Rectal smooth muscle tissue (tissue), 1 donor: ENCODE results near the gene ALX3.

Source experiments
- H3K27ac ChIP-seq: one replicate; pipeline ENCODE4 v1.7.0; 2013; ENCODE audit warnings: low read depth, low read length, inconsistent platforms
- H3K27me3 ChIP-seq: one replicate; pipeline ENCODE4 v1.7.0; 2013; ENCODE audit warnings: low read length; ENCODE audit not compliant: control insufficient read depth, insufficient read depth
- H3K36me3 ChIP-seq: one replicate; pipeline ENCODE4 v1.7.0; 2013; ENCODE audit warnings: low read length; ENCODE audit not compliant: control insufficient read depth, insufficient read depth
- H3K4me1 ChIP-seq: one replicate; pipeline ENCODE4 v1.7.0; 2013; ENCODE audit warnings: low read length; ENCODE audit not compliant: control insufficient read depth, insufficient read depth
- H3K4me3 ChIP-seq: one replicate; pipeline ENCODE4 v1.7.0; 2013; ENCODE audit warnings: low read length
- H3K9ac ChIP-seq: one replicate; pipeline ENCODE4 v1.7.0; 2013; ENCODE audit warnings: low read length

ALX3 gene

DNA sequence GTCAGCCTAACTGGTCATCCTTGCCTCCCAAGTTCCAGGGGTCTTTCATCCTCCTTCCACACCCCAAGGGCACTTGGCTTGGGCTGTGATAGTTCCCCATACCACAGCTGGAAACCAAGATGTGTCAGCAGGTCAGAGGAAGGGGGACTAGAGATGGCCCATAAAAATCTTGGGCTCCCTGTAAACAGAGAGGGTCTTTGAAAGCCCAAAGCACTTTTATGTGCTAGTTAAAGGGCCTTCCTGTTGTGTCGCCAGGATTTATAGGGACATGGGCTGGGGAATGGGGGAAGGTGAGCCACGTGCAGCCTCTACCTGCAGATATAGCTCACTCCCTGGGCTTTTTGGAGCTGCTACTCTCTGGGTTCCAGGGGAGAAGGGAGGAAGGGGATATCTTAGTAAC is 29.9 kb upstream of the ALX3 start:
- Histone ChIP-seq H3K27ac (no peak overlapping the region), H3K4me1 (no peaks in the 10 kb centered on the region), H3K27me3 (no peaks in the 10 kb centered on the region), H3K9ac (no peak overlapping the region), H3K4me3 (no peak overlapping the region), H3K36me3 (no peaks in the 10 kb centered on the region)

- Histone ChIP-seq H3K4me3 (no peak overlapping the region), H3K27me3 (no peaks in the 10 kb centered on the region), H3K36me3 (no peaks in the 10 kb centered on the region), H3K4me1 (no peaks in the 10 kb centered on the region), H3K27ac (no peak overlapping the region), H3K9ac (no peak overlapping the region)
These were observed 28.0 kb upstream of the ALX3 start for GRCh38 chr1:110098222-110099026.

DNA sequence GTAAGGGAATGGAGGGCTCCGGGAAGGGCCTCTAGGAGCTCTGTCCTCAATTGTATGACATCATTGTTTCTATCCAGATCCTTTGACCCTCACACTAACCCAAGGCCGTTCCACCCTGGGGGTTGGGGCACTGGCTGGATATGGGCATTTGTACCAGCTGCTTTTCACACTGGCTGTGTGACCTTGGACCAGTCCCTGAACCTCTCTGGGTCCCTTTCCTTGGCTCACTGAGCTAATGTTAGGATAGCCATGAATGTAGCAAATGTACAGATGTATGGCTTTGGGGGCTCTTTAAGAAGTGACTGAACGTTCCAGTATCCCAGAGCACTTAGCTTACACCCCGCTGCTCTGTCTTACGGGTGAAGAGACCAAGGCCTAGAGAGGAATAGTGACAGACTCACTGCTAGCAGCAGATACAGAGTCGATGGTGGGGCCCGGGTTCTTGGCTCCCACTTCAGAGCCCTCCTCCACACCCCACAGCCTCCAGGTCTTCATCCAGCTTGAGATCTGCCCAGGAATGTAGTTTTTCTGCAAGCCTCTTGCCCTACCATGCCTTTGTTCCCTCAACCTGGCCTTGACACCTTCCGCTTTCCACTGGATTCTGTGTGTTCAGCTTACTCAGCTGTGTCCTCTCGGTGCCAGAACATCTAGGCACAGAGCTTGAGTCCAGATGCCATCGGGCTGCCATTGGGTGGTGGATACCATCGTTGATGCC is 27.2 kb upstream of the ALX3 start:
- no peaks in the 10 kb centered on the region for H3K4me1 ChIP-seq
- H3K4me3 ChIP-seq: no peak overlapping the region
- H3K27ac ChIP-seq: no peak overlapping the region
- no peaks in the 10 kb centered on the region for H3K36me3 ChIP-seq
- H3K9ac ChIP-seq: no peak overlapping the region
- H3K27me3 ChIP-seq: no peaks in the 10 kb centered on the region

DNA sequence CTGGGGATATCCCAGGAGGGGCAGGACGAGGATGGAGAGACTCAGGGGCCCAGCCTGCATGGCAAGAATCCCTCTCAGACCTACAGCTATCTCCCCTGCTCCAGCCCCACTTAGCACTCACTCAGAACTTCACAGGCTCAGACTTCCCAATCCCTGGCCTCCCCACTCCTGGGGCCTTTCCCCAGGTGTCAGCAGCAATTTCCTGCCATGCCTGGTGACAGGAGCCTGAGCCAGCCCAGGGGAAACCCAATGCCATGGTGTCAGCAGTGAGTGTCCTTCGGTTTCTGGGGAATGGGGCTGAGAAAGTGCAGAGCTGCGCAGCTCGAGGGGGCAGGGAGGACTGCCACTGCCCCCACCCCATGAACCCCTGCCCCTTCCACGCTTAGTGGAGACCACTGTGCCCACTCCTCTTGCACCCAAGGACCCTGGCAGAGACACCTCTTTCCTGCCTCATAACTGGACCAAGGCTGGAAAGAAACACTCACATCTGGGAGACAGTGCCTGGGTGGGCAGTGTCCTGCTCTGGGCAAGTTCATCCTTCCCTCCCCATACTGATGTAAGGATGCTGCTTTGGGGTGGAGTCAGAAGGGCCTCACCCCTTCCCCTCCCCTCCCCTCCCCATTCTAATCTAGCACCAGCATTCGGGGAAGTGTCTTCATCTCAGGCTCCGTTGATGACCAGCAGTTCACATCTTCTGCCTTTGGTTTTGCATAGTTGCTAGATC is 24.6 kb upstream of the ALX3 start:
- Histone ChIP-seq H3K9ac (no peak overlapping the region), H3K4me3 (no peak overlapping the region), H3K27me3 (no peaks in the 10 kb centered on the region), H3K4me1 (no peaks in the 10 kb centered on the region), H3K27ac (no peak overlapping the region), H3K36me3 (no peaks in the 10 kb centered on the region)

GRCh38 chr1:110092991-110093390 is 22.5 kb upstream of the ALX3 start:
- Histone ChIP-seq H3K27ac (no peak overlapping the region), H3K27me3 (no peaks in the 10 kb centered on the region), H3K36me3 (no peaks in the 10 kb centered on the region)

GRCh38 chr1:110091791-110092190 is 21.3 kb upstream of the ALX3 start:
- Histone ChIP-seq H3K27me3 (no peaks in the 10 kb centered on the region), H3K4me3 (no peak overlapping the region), H3K36me3 (no peaks in the 10 kb centered on the region)

More at GRCh38 chr1:110092991-110093390, 22.5 kb upstream of the ALX3 start:
- H3K4me1 ChIP-seq: no peaks in the 10 kb centered on the region
- no peak overlapping the region for H3K4me3 ChIP-seq
- H3K9ac ChIP-seq: no peak overlapping the region

GRCh38 chr1:110091381-110091780 is 20.9 kb upstream of the ALX3 start:
- H3K4me1 ChIP-seq: no peaks in the 10 kb centered on the region
- no peaks in the 10 kb centered on the region for H3K36me3 ChIP-seq
- H3K27me3 ChIP-seq: no peaks in the 10 kb centered on the region
- H3K4me3 ChIP-seq: no peak overlapping the region
- no peak overlapping the region for H3K9ac ChIP-seq
- H3K27ac ChIP-seq: no peak overlapping the region

More at GRCh38 chr1:110091791-110092190, 21.3 kb upstream of the ALX3 start:
- Histone ChIP-seq H3K9ac (no peak overlapping the region), H3K4me1 (no peaks in the 10 kb centered on the region), H3K27ac (no peak overlapping the region)

DNA sequence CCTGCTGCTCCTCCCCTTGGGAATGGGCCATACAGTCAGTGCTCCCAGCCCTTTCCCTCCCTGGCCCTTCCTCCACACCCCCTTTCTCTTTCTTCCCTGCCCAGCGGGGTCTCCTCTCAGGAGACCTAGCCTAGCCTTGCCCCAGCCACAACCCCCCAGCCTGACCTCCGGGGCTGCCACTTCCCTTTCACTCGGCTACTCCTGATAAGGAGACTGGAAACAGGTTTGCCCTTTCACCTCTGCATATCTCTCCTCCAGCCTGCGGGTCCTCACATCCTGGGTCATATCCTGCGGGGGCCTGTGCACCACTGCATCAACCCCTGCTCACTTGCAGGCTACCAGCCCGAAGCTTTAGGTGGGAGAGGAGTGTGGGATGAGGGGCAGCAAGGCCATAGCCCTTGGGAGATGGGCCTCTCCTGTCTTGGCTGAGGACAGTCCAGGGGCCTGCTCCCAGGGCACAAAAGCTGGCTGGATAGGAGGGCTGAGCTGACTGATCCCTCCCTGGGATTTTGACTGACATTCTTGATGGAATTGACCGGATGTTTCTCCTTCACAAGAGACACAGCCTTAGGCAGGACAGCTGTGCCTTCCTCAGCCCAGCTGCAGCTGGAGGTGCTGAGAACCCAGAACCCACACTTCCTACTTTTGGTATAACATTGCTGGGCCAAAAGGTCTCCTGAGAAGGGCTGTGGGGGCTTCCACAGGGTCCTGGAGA is 19.2 kb upstream of the ALX3 start:
- Histone ChIP-seq H3K4me1 (no peaks in the 10 kb centered on the region), H3K27ac (no peak overlapping the region), H3K27me3 (no peaks in the 10 kb centered on the region), H3K9ac (no peak overlapping the region), H3K36me3 (no peaks in the 10 kb centered on the region), H3K4me3 (no peak overlapping the region)

DNA sequence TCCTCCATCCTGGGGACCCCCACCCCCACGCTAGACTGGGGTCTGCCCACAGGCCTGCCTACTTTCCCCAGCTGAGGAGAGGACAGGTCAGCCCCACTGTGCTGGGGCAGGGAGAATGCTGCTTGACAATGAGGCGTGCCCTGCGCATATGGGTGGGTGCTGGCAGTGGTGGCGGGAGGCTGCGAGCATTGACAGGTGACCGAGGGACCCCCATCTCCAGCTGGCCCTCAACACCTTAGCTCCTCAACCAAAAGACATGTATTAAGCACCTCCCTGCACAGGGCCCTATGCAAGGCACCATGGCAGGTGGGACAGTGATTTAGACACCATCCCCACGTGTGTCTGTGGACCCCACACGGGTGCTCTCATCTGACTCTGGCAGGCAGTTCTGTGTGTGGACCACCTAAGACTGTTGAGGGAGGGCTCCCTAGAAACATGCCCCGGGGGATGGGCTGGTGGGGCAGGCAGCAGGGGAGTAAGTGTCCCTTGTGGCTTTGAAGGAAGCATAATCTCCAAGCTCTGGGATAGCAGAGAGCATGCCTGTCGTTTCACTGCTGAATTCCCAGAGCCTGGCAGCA is 18.4 kb upstream of the ALX3 start:
- H3K9ac ChIP-seq: no peak overlapping the region
- H3K4me1 ChIP-seq: no peaks in the 10 kb centered on the region
- H3K27me3 ChIP-seq: peaks cover 3% of the 10 kb centered on the region
- no peak overlapping the region for H3K27ac ChIP-seq
- no peak overlapping the region for H3K4me3 ChIP-seq
- no peaks in the 10 kb centered on the region for H3K36me3 ChIP-seq

- peaks cover 4% of the 10 kb centered on the region for H3K27me3 ChIP-seq
- H3K36me3 ChIP-seq: no peaks in the 10 kb centered on the region
- H3K27ac ChIP-seq: no peak overlapping the region
- no peaks in the 10 kb centered on the region for H3K4me1 ChIP-seq
- no peak overlapping the region for H3K4me3 ChIP-seq
- no peak overlapping the region for H3K9ac ChIP-seq
These were observed 17.6 kb upstream of the ALX3 start for GRCh38 chr1:110087812-110088738.

DNA sequence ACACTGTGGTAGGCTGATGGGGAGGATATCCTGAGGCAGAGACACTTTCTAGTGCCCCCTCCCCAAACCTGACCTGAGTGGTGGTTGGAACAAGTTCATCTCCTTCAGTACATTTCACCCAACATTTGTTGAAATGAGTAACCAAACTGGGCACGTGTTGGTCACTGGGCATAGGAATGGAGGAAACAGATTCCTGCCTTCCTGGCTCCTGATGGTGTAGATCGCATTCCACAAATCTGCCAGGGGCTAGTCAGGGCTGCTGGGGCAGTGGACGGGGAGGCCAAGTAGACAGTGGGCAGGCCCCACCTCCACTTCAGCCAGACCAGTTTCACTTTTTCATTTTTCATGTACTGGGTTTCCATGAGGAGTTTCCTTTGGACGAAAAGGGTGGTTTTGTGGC is 16.5 kb upstream of the ALX3 start:
- H3K9ac ChIP-seq: no peak overlapping the region
- no peak overlapping the region for H3K27ac ChIP-seq
- peaks cover 4% of the 10 kb centered on the region for H3K27me3 ChIP-seq
- H3K4me3 ChIP-seq: no peak overlapping the region
- H3K4me1 ChIP-seq: no peaks in the 10 kb centered on the region
- no peaks in the 10 kb centered on the region for H3K36me3 ChIP-seq
